Head of caudate nucleus (tissue), 42 donors: ENCODE data around the gene CTNND2.
A peak's percentile ranks its signal among the peaks of the same experiment; 100 is the strongest.
"Not testable (repeated sequence)": the region's sequence is repeated elsewhere in the genome, so short reads cannot be mapped to it uniquely, and the experiment has no call there.

ENCODE experiments used
- DNase-seq, 42 donors: peaks; one replicate each; pipeline versions ENCODE4 v3.0.0 to v3.0.0-alpha.2; 2020 to 2021; ENCODE audit warnings: mixed read lengths in 7 of 42
- intact Hi-C: fragments of 100-400 bp; cut with DNase I; formaldehyde crosslinking; loops from one replicate; pipeline ENCODE4 v1.15.0; 2022

The CTNND2 gene

DNA sequence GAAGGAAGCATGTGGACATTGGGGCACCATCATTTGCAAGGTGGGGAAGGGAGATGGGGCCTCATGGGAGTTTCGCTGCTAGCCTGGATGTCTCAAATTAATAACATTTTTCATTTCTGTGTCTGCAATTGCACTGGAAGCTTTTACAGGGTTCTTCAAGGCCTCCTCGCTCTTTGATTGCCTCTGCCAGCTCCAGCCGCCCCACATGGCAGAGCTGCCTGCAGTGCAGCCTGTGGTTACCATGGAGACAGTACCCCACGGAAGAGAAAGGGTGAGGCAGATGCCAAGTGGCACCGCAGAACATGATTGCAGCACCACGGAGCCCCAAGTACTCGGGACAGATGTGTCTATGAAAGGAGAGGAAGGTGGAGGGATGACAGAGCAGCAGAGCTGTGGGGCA is 25.4 kb downstream of the CTNND2 start:
- intact Hi-C loops: no loop called here
- peak; percentile 52 to 93 (median 78) for DNase-seq

DNA sequence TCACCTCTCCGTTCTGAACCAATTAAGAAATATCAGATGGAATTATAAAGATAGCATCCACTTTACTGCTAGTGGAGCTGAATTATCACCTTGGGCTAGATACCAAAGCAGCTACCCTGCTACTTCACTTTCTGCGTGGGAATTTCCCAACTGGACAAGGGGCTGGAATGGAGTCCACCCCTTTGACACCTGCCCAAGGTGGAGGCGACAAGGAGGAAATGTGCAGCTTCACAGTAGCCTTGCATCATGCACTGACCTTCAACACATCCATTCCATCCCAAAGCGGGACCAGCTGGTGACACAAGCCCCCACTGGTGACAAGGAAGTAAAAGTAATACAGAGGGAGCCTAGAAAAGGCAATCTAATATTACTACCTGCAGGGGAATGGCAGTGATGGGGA is 30.7 kb downstream of the CTNND2 start:
- no peak for DNase-seq
- intact Hi-C loops: no loop called here

- no peak for DNase-seq
- intact Hi-C loops: no loop called here
These were observed 35.0 kb downstream of the CTNND2 start for GRCh38 chr5:11869203-11869602.

- intact Hi-C loops: no loop called here
- peak in 1 of 42 donors; percentile 37 for DNase-seq
These were observed 40.3 kb downstream of the CTNND2 start for GRCh38 chr5:11863911-11864310.

DNA sequence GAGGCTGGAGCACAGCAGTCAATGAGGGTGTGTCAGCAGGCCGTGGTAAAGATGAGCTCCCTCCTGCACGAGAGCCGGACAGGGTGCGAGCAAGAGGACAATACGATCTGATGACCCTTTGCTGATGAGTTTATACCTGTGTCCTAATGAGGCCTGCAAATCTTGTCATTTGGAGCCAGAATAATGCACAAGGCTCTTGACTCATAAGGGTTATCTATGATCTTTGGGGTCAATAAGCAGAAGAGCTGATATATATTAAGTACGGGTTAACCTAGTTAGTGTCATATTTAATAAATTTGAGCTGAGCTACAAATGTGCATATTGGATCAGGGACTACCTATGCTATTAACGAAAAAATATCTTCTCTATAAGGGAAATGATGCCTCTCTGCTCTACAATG is 46.9 kb downstream of the CTNND2 start:
- DNase-seq: no peak
- intact Hi-C loops: no loop called here

DNA sequence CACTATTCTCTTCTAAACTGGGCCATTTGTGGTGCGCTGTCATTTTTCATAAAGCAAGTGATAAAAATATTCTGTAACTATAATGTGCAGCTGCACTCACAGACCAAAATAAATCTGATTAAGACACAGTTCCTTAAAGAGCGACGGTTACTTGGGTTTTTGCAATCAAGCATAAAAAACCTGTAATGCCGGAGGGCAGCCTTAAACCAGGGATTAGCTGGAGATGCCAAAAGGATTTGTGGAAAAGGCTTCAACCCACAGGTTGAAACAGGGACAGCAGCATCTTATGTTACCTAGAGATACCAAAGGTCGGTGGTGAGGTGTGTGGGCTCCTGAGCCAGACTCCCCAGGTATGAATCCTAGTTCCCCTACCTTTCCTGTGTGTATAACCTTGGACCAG is 49.3 kb downstream of the CTNND2 start:
- DNase-seq: no peak
- intact Hi-C loops: no loop called here

DNA sequence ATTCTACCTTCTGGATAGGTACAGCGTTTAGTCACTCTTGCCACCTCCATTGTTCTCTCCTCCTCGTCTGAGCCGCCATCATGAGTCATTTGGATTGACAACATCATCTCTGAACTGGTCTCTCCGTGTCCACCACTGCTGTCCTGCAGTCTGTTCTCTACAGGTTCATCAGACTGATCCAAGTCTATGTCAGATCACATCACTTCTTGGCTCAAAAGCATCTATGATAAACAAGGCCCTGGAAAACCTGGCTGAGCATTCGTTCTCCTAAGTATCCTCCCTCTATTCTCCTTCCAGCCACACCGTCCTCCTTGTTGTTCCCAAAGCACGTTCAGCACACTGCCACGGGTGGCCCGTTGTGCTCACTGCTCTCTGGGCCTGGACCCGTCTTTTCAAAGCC is 50.5 kb downstream of the CTNND2 start:
- no peak for DNase-seq
- intact Hi-C loops: no loop called here

DNA sequence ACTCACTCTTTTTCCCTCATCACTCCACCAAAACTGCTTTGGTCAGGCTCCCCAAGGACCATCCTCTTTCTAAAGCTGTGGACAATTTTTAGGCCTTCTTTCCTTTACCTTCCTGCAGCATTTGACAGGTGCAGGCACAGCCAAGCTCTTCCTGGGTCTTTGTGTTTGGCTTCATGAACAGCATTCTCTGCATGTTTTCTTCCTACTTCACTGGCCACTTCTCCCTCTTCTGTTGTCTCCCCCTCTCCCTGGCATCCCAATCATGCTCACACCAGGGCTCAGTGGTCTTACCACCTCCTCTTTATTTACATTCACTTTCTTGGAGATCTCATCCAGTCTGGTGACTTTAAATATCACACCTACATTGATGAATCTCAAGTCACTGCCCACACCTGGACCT is 51.1 kb downstream of the CTNND2 start:
- intact Hi-C loops: no loop called here
- DNase-seq: no peak

DNA sequence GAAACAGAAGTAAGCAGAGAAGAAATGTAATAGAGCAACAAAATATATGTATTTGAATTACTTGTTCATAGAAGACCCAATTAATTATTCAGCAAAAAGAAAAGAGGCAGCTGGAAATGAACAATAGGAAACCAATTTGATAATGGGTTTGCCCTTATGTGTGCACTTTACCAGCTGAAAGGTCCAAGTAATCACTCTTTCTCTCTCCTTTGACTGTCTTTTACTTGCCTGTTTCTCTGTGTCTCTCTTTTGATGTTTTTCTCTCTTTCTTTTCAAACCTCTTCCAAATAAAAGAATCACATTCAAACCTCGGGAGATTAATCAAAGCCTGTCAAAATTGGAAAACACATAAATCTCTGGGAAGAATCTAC is 51.5 kb downstream of the CTNND2 start:
- intact Hi-C loops: no loop called here
- no peak for DNase-seq

GRCh38 chr5:11851965-11852716 is 52.1 kb downstream of the CTNND2 start:
- intact Hi-C loops: no loop called here
- DNase-seq: no peak

- DNase-seq: peak in 7 of 42 donors; percentile 5 to 68 (median 18)
- intact Hi-C loops: no loop called here
These were observed 52.8 kb downstream of the CTNND2 start for GRCh38 chr5:11851416-11851815.

DNA sequence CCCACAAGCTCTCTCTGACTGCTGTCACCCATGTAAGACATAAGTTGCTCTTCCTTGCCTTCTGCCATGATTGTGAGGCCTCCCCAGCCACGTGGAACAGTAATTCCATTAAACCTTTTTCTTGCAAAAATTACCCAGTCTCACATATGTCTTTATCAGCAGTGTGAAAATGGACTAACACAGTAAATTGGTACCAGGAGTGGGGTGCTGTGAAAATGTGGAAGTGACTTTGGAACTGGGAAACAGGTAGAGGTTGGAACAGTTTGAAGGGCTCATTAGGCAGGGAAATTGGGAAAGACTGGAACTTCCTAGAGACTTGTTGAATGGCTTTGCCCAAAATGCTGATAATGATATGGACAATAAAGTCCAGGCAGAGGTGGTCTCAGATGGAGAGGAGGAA is 75.7 kb downstream of the CTNND2 start:
- DNase-seq, intact Hi-C loops: not testable (repeated sequence)

GRCh38 chr5:11822598-11822997 is 81.6 kb downstream of the CTNND2 start:
- no peak for DNase-seq
- intact Hi-C loops: no loop called here

DNA sequence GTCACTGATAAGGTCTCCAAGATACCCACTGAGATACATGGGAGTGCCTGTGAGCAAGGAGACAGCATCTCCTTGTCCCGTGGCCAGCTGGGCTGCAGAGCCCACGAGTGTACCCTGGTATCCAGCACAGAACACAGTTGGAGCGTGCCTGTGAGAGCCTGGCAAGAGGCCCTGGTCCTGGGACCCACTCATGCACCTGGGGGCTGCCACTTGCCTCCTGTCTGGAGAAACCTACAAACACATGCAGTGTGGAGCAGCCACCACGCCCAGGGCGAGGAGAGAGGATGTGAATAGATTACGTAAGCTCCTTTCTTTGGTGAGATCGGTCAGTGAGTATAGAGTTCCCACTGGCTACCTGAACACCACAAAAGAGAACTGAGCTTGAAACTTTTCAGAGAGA is 88.3 kb downstream of the CTNND2 start:
- DNase-seq: no peak
- intact Hi-C loops: no loop called here

DNA sequence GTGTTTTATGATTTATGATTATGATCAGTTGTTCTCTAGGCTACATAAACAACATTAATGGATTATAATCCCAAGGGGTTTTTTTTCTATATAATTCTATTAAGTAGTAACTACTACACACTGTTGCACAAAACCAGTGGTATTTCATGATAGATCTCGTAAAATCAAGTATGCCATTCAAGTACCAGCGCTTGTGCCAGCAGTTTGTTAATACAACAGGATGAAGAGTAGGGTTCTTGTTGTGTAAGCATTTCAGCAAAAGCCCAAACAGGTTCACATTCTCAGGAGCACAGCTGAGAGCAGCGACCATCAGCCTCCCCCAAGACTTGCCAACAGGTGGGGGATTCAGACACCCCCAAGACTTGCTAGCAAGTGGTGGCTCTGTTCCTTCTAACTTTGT is 88.8 kb downstream of the CTNND2 start:
- intact Hi-C loops: no loop called here
- DNase-seq: no peak

- no peak for DNase-seq
- intact Hi-C loops: no loop called here
These were observed 89.9 kb downstream of the CTNND2 start for GRCh38 chr5:11814373-11814772.

DNA sequence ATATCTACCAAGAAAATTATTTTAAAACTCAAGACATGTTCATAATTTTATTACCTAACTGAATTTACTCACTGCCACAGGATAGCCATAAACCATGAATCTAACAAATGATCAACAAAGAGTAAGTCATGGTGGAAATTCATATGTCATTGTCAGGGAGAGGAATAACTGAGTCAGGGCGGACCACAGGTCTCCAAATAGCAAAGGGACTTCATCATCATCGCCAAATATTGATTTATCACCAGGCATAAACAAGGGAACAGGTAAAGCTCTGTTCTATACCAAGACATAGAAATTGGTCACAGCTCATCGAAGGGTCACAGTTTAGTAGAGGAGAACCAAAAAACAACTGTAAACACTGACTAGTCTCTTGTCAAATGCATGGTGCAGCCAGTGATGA is 94.8 kb downstream of the CTNND2 start:
- DNase-seq: no peak
- intact Hi-C loops: no loop called here

DNA sequence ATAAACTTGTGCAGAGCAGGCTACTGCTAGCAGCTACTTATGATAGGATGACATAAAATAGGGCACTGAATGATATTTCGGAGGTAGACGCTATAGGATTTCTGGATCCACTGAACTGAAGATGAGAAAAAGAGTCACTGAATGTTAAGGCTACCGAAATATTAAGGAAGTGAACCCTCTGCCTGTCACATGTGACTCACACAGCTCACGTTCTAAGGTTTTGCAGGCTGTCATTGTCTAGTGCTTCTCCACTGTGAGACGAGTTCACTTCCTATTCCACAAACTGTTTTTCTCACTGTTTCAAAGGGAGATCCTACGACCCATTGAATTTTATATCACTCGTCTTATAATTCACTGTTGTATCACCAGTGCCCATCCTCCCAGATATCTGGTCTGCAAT is 100.8 kb downstream of the CTNND2 start:
- intact Hi-C loops: no loop called here
- DNase-seq: no peak

- intact Hi-C loops: no loop called here
- no peak for DNase-seq
These were observed 103.2 kb downstream of the CTNND2 start for GRCh38 chr5:11801061-11801460.

DNA sequence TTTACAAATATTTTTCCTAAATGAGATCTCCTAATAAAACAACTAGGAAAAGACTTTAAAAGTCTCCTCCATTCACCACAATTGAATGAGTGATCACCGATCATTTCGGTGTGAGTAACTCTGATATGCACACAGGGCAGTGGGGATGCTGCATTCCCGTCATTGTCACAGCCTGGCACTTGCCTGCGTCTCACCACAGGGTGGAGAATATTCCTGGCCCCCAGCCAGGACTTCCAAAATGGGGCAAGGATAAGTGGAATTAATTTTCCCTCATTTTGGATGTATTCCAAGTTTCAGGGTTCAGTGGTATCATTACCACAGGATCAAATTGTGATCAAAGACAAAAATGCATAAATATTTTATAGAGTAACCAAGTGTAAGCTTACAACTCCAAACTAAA is 107.1 kb downstream of the CTNND2 start:
- intact Hi-C loops: no loop called here
- peak in 36 of 42 donors; percentile 11 to 72 (median 42) for DNase-seq

GRCh38 chr5:11793396-11793795 is 110.8 kb downstream of the CTNND2 start:
- intact Hi-C loops: no loop called here
- DNase-seq: no peak

DNA sequence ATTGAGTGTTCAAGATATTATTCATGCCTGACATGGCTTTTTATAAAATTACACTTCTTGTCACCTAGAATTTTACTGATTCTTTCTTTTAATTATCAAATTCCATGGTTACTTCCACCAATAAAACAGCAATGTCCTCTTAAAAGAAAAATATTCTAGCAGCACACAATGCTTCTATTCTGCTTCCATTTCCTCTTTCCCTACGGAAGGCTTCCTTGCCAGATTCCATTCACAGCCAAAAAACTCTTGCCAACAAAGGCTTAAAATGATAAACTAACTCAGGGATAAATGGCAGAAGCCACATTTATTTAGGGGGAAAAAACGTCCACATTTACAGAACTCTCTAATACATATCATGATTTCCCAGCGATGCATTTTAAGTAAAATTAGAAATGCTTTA is 111.6 kb downstream of the CTNND2 start:
- DNase-seq: no peak
- intact Hi-C loops: no loop called here
